Inflammatory macrophage treated with lipopolysaccharide for 1 hour (primary cell): ENCODE measurements around the gene CRYBB2.
"Not testable (repeated sequence)": the region's sequence is repeated elsewhere in the genome, so short reads cannot be mapped to it uniquely, and the experiment has no call there.

ENCODE experiments used
- DNase-seq, 2 donors: peaks; one replicate each; pipeline ENCODE4 v3.0.0-alpha.2; 2020 to 2022

CRYBB2 gene

DNA sequence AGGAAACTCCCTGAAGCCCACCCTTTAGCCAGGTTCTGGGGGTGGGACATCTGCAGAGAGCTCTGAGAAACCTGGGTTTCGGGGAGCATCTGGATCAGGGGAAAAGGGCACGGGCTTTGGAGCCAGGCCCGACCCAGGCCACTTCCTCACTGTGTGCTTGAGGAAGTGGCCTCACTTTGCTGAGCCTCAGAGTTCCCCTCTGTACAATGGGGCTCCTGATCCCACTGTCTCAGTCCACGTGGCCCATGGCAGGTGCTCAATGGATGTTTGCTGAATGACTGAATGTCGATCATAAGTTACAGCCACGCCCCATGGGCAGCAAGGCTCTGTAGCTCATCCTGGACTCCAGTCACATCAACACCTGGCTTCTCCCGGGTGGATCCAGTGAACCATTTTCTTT, 18.5 kb upstream of the CRYBB2 start:
- no peak for DNase-seq

DNA sequence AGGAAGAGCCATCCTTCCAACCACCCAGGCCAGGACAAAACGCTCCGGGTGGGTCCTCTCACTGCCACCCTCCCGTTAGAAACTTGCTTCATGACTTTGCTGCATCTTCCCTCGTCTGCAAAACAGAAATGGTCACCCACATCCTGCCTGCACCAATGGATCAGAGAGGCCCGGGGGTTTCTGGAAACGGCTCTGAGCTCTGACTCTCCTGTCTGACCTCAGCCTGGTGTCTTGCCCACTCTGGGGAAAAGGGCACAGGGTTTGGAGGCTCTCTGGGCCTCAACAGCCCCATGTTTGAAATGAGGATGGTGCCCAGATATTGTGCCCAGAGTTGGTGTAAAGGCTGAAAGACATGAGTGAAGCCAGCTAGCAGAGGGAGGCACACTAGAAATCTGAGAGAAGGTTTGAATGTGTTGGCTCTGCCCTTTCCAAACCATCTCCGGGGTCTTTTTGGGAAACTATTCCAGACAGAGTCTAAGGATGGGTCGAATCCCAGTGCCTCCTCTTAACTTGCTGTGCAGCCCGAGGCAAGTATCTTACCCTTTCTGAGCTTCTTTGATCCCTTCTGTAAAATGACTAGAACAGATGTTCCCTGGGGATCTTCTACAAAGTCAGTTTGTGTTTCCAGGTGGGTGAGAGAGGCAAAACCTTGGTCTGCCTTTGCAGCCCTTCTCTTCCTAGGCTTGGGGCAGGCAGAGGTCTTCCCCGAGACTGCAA, 17.7 kb upstream of the CRYBB2 start:
- no peak for DNase-seq

DNA sequence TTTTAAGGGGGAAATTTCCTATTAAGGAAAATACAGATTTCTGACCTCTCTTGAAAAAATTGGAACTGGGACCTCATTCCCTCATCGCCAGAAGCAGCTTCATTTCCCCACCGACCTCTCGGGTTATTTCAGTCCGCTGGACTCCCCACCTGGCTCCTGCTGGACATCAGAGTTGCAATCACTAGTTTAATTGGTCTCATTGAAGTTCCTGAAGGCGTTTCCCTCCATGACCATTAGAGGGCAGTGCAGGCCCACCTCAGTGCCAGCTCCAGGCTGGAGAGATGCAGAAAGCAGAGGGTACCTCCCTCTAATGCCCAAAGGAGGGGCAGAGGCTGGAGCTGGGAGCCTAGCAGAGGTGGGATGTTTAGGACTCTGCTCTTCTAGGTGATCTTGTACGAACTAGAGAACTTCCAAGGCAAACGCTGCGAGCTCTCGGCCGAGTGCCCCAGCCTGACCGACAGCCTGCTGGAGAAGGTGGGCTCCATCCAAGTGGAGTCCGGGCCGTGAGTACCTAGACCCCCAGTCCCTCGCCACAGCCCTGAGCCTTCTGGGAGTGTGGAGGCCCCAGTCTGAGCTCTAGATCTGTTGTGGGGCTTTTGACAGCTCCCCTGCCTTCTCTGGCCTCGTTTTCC, 17.0 kb upstream of the CRYBB2 start:
- peak; percentile 20 to 74 for DNase-seq

DNA sequence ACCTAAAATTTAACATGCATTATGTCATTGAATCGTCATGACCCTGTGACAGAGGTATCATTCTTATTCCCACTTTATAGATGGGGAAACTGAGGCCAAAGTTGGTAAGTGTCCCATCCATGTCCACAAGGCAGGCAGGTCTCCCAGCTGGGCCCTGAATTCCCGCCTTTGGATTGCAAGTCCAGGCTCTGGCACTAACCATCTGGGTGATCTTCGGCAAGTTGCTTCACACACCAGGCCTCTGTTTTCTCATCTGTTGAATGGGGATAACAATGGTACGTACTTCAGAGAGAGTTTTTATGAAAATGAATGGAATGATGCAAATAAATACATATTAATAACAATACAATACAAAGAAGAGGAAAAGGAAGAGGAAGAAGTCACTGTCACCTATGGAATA, 16.4 kb upstream of the CRYBB2 start:
- no peak for DNase-seq

DNA sequence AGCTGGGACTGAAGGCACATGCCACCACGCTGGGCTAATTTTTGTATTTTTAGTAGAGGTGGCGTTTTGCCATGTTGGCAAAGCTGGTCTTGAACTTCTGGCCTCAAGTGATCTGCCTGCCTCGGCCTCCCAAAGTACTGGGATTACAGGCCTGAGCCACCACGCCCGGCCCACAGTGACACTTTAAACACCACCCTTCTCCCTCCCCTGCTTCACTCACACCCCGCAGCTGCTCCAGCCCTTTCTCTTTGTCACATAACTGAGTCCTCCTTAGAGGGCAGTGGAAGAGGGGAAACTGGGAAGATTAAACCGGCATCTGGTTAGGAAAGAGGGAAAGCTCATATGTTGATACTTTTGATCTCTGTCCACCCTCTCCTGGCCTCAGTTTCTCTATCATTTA, 14.9 kb upstream of the CRYBB2 start:
- DNase-seq: not testable (repeated sequence)

DNA sequence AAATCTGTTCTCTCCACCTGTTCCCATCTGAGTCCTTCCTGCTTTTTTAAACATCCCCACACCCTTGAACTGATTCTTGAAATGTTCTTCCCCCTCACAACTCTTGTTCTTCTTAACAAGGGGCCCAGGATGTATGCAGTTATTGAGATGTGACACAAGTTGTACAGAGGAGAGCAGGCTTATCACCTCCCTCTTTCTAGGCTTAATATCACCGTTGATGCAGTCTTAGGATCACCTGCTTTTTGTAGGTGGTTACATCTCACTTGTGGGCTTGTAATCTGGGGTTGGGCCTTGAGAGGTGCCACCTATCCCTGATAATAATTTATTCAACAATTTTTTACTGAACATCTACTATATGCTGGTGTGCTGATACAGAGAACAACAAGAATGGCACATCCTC, 13.6 kb upstream of the CRYBB2 start:
- no peak for DNase-seq

DNA sequence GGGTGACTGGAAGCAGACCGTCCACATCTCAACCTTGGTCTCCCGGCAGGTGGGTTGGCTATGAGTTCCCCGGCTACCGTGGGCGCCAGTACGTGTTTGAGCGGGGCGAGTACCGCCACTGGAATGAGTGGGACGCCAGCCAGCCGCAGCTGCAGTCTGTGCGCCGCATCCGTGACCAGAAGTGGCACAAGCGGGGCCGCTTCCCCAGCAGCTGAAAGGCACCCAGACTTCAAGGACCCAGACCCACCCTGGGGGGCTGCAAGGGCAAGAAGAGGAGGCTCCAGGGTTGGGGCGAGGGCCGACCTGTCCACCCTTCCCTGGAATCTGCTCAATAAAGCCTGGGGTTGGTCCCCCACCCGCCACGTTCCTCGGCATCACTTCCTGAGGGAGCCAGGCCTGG, 12.4 kb upstream of the CRYBB2 start:
- DNase-seq: no peak

DNA sequence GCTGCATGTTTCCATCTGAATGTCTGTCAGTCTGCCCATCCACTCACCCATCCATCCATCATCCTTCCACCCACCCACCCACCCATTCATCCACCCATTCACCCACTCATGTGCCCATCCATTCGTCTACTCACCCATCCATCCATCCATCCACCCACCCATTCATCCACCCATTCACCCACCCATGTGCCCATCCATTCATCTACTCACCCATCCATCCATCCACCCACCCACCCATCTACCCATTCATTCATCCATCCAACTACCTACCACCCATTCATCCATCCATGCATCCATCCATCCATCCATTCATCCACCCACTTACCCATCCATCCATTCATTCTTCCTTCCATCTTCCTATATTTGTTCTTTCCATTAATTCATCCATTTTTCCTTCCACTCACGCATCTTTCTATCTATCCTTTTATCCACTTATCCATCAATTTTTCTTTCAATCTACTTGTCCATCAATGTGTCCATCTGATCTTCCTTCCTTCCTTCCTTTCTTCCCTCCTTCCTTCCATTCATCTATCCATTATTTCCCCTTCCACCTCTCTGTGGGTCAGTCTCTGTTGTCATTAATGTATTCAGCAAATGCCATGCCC, 11.8 kb upstream of the CRYBB2 start:
- no peak for DNase-seq

DNA sequence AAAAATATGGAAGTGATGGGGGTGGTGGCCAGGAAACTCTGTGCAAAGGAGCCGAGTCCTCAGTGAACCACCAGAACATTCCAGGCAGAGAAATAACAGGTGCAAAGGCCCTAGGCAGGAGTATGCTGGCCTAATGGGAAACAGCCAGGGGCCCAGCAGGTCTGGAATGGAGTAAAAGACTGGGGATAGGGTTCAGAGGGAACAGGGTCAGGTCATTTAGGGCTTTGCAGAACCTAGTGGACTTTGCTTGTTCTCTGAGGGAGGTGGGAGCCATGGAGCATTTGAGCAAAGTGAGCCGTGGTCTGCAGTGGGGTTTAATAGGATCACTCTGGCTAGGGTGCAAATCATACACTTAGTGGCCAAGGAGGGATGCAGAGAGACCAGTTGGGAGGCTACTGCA, 11.1 kb upstream of the CRYBB2 start:
- no peak for DNase-seq

DNA sequence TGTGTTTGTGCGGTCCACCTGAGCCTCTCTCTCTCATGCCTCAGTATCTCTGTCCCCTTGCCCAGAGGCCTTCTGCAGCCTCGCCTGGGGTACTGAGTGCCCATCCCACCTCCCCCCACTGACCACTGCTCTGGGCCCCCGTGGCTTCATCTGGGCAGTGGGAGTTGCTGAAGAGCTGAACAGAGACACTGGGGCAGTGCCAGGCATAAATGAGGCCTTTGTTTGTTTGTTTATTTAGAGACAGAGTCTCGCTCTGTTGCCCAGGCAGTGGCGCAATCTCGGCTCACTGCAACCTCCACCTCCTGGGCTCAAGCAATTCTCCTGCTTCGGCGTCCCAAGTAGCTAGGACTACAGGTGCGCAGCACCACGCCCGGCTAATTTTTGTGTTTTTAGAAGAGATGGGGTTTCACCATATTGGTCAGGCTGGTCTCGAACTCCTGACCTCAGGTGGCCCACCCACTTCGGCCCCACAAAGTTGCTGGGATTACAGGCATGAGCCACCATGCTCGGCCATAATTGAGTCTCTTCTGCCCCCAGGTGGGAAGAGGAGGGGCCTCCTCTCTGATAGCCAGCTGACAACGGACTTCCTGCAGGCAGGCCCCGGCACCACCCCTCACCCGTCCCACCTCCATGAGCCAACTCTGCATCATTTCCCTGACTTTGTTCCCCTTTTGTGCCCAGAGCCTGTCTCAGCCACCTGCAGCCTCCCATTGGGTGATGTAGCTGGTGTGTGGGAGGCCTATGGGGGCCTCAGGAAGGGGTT, 10.5 kb upstream of the CRYBB2 start:
- DNase-seq: no peak

DNA sequence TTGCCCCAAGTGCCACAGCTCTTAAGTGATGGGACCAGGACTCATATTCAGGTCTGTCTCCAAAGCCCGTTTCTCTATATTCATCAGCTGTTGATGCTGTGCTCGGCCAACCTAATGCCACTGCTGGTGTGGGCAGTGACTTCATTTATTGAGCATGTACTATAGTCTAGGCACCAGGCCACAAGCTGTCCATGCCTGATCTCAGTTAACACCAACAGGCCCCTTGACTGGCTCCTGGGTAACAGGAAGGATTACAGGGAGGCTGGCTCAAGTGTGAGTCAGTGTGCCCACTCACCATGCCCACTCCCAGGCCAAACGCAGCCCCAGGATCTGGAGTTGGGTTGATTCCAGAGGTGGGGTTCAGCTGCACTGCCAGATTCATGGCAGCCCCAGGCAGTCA, 8.6 kb upstream of the CRYBB2 start:
- no peak for DNase-seq

DNA sequence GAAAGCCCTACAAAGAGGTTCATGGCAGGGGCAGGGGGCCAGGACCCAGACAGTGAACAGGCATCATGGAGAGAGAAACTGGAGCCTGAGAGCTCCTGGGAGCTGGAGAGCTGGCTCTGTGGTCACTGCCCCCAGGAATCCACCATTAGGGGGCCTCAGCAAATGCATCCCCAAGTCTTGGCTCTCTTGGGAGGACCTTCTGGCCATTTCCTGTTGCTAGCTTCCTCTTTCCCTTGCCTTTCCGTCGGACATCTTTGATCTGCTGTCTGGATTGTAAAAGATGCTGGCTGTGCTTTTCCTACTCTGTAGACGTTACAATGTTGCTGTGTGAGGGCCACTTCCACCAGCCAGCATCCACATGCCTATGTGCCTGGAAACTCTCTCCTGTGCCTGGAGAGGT, 7.1 kb upstream of the CRYBB2 start:
- DNase-seq: no peak

DNA sequence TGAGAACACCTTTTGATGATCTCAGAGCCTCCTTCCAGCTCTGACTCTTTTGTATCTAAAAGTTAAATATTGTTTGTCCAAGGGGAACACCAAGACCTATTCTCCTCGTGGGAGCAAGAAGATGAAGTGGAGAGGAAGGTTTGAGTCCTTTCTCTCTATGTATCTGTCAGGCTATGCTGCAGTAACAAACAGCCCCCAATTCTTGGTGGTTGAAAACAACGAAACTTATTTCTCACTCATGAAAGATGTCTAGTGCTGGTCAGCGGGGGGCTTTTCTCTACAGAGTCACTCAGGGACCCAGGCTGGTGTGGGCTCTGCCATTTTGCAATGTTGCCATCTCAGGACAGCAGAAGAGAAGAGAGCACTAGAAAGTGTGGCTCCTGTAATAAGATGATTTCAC, 6.2 kb upstream of the CRYBB2 start:
- no peak for DNase-seq

DNA sequence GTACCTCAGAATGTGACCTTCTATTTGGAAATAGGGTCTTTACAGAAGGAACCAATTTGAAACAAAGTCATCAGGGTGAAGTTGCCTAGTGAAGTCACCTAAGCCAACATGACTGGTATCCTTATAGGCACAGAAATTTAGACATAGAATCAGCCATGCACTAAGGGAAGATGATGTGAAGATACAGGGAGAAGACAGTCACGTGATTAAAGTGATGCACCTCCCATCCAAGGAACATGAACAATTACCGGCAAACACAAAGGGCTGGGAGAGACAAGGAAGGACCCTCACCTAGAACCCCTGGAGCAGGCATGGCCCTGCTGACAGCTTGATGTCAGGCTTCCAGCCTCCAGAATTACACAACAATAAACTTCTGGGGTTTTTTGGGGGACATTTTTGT, 3.2 kb upstream of the CRYBB2 start:
- no peak for DNase-seq

DNA sequence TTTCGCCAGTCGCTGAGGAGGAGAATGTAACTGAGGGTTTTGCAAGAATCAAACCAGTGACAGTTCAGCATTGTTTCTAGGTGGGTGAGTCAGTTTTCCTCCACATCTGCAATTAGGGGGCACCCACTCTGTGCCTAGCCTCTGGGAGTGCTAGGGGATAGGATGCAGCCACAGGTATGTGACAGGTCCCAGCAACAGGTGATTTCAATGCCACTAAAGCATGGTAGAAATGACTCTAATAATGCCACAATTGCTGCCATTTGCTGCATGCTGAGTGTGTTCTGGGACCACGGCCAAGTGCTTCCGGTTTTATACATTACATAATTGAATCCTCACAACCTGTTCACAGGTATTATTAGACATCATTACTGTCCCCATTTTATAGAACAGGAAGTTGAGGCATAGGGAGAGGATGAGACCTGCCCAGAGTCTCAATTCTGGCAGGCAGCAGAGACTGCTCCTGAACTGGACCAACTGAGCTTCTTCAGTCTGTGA, 556 bp downstream of the CRYBB2 start:
- DNase-seq: no peak

DNA sequence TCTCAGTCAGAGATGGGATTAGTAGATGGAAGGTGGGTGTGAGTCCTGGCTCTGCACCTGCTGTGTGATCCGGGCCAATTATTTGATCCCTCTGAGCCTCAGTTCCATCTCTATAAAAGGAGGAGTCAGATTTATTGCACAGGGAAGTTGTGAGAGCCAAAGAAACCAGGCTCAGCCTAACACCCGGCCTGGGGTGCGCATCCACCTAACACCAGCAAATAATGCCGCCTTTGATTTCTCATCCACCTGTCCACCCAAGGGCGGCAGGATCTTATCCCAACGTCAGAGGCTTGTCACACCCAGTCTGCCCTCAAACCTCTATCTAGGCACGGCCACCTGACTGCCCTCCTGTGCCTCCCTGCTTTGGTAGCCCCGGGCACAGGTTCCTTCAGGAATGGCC, 2.4 kb downstream of the CRYBB2 start:
- no peak for DNase-seq

DNA sequence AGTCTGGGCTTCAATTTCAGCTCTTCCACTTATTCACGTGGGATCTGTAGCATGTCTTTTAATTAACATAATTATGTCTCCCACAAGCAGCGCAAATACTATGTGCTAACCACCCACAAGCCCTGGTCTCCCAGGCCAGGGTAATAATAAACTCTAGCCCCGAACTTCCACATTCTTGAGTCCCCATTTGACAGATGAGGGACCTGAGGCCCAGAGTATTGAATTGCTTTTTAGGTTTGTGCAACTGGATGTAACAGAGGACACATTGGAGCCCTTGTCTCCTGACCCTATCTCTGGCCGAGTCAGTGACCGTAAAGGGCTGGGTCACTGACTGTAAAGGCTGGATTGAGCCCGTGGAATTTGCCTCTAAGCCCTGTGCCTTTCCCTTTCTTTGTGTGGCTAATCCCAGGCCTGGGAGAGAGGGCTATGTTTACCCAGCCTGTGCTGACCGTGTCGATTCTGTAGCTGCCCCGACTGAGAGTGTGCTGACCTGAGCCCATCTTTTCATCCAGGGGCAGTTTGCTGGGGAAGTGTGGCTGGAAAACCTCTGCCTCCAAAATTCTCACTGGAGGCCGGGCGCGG, 3.9 kb downstream of the CRYBB2 start:
- DNase-seq: no peak

DNA sequence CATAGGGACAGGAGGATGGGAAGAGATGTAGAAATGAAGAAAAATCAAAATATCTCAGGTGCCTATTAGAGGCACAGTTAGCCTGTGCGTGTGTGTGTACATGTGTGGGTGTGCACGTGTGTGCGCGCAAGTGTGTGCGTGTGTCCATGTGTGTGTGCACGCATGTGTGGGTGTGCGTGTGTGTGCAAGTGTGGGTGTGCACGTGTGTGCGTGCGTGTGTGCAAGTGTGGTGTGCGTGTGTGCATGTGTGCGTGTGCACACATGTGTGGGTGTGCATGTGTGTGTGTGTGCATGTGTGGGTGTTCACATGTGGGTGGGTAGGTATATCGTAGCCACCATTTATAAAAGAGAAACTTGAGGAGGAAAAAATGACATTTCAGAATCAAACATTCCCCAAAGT, 9.4 kb downstream of the CRYBB2 start:
- no peak for DNase-seq

DNA sequence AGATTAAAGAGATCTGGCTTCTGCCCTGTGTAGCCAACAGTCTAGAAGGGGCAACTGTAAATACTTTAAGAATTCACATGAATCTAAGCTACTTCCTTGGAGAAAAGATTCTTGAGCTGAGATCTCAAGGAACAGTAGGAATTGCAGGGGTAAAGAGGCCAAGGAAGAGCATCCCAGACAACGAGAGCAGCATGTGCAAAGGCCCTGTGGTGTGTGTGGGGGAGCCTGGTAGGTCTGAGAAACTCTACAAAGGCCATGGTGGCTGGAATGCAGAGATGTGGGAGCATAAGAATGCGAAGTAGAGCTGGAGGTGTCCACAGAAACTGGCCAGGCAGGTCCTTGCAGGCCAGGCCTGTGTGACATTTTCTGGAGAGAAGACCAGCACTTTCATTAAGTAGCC, 11.3 kb downstream of the CRYBB2 start:
- not testable (repeated sequence) for DNase-seq

DNA sequence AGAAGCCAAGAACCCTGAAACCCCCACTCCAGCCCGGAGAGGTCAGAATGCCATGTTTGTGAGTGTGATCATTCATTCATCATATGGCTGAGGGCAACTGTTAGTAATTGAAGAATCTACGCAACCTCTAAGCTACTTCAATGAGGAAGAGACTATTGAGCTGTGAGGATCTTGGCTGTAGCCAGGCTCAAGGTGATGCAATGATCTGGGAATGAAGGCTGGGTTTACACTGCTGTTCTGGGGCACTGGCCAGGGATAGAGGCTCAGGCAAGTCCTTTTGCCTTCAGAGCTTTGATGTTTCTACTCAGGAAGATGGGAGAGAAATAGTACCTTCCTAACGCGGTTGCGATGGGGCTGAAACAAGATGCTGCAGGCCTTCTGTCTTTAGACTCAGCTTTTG, 12.9 kb downstream of the CRYBB2 start:
- DNase-seq: no peak

DNA sequence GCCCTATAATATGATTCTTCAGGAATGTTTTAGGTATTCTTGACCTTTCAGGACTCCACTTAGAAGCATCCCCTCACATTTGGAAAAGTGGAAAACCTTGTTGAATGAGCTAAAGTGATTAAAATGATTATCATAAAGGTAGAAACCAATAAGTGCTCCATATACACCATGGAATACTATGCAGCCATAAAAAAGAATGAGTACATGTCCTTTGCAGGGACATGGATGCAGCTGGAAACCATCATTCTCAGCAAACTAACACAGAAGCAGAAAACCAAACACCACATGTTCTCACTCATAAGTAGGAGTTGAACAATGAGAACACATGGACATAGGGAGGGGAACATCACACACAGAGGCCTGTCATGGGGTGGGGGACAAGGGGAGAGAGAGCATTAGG, 14.3 kb downstream of the CRYBB2 start:
- not testable (repeated sequence) for DNase-seq

DNA sequence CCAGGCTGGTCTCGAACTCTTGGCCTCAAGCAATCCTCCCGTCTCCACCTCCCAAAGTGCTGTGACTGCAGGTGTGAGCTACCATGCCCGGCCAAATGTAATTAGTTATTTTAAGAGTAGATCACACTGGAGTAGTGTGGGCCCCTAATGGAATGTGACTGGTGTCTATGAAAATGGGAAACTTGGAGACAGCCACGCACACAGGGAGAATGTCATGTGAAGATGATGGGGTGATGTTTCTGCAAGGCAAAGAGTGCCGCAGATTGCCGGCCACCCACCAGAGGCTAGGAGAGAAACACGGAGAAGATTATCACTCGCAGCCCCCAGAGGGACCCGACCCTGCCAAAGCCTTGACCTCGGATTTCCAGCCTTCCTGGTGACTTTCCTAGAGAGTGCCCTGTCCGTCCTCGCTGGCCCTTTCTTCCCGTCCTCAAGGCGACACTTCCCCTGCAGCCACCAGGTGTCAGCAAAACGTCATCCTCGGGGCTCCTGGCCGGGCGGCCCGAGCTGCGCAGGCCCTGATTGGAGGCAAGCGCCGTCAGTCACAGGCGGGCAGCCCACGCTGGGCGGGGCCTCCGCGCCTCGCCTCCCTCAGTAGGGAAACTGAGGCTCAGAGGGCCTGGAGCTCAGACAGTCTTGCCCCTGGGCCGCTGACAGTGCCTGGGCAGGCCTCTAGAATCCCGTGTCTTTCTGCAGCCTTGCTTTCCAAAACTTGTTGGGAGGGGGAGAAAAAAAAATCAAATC, 16.3 kb downstream of the CRYBB2 start:
- peak; percentile 29 to 53 for DNase-seq

DNA sequence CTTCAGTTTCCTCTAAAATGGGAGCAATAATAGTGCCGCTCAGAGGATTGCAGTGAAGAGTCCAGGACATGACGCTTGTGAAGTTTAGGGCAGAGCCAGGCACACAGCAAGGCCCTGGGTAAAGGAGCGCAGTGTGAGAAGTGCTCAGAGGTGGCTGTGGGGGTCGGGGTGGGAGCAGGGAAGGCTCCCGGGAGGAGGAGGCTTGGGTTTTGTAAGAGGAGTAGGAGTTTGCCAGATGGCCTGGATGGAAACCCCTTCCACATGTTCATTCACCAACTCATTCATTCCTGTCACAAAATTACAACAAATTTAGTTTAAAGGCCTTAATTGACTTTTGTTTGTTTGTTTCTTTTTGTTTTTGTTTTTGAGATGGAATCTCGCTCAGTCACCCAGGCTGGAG, 17.0 kb downstream of the CRYBB2 start:
- no peak for DNase-seq
